K562 (cell line): ENCODE data around the gene SPNS2. TPM values are rescaled to one million over a fixed set of nuclear protein-coding genes. Genes with fewer than 3 reads are reported as not detected.

Experiments
- ATAC-seq: fragments of 200-7000 bp; cut with Tn5 transposase; 3 replicates; pipeline ENCODE4 v1.9.1; 2020; ENCODE audit warnings: moderate library complexity
- BruUV-seq: library from RNA; stranded (reverse); fragments of 400-500 nt; replicated peaks from 2 replicates; lab custom pipeline; 2021; lab: Mats Ljungman, UMichigan
- CTCF ChIA-PET: fragments of 300-600 bp; formaldehyde crosslinking; extraction: SDS; loops from one replicate; lab custom pipeline; 2021; ENCODE audit warnings: low intra/inter-chr PET ratio; lab: Yijun Ruan, JAX
- POLR2A ChIA-PET: fragments of 300-600, 350-650 bp; sonication (Branson Sonifier 250); formaldehyde crosslinking; extraction: SDS; loops from one replicate; lab custom pipeline; 2021; ENCODE audit warnings: antibody characterized with exemption, inconsistent platforms; lab: Yijun Ruan, JAX
- DNase-seq, 4 experiments: peaks; one replicate each; pipeline versions ENCODE4 v3.0.0 to v3.0.0-alpha.2; 2011 to 2018; ENCODE audit warnings: low spot score in 3 of 4, mixed read lengths in 3 of 4; ENCODE audit errors: extremely low read depth in 1 of 4
- FAIRE-seq: peaks from 2 replicates; lab custom pipeline; 2011; peaks lifted over from hg19 to GRCh38; lab: Jason Lieb, UNC
- H2AFZ ChIP-seq: 2 replicates; pipeline ENCODE4 v1.6.0; 2011; ENCODE audit warnings: low read depth, low read length, control low read depth, inconsistent platforms
- H3K27ac ChIP-seq: fragments of 200-600 bp; 3 replicates; pipeline ENCODE4 v1.8.0; 2011; ENCODE audit warnings: low read depth, mild to moderate bottlenecking, control low read depth, inconsistent platforms, low read length, moderate library complexity, mixed read lengths; ENCODE audit errors: extremely low read depth
- H3K27me3 ChIP-seq, 2 experiments: fragments of 300-600 bp in 1 of 2; 2 replicates in 1 of 2; 3 replicates in 1 of 2; pipeline versions ENCODE4 v1.6.0 to v1.8.0; 2011; ENCODE audit warnings: inconsistent platforms in 2 of 2, low read length in 2 of 2, mild to moderate bottlenecking in 1 of 2, mixed read lengths in 1 of 2, moderate library complexity in 1 of 2; ENCODE audit not compliant: control insufficient read depth in 2 of 2, insufficient read depth in 2 of 2
- H3K36me3 ChIP-seq: fragments of 300-600 bp; 3 replicates; pipeline ENCODE4 v1.8.0; 2011; ENCODE audit warnings: mild to moderate bottlenecking, low read length, inconsistent platforms; ENCODE audit not compliant: control insufficient read depth, insufficient read depth
- H3K4me1 ChIP-seq, 2 experiments: fragments of 200-600 bp in 1 of 2; replicated peaks in 1 of 2; 2 replicates in 1 of 2; 3 replicates in 1 of 2; pipeline versions ENCODE4 v1.5.1 to v1.8.0; 2011; ENCODE audit warnings: inconsistent platforms in 2 of 2, low read length in 2 of 2, mild to moderate bottlenecking in 1 of 2, mixed read lengths in 1 of 2, moderate library complexity in 1 of 2; ENCODE audit not compliant: control insufficient read depth in 2 of 2, insufficient read depth in 2 of 2
- H3K4me2 ChIP-seq: 2 replicates; pipeline ENCODE4 v1.6.1; 2011; ENCODE audit warnings: low read length, control low read depth, inconsistent platforms, mixed read lengths; ENCODE audit not compliant: insufficient read depth
- H3K4me3 ChIP-seq: fragments of 200-600 bp; sonication (generic), shearing (Covaris generic); 2 replicates; pipeline ENCODE4 v1.5.1; 2016; ENCODE audit warnings: control low read depth, inconsistent platforms
- H3K79me2 ChIP-seq: fragments of 200-600 bp; 3 replicates; pipeline ENCODE4 v1.8.0; 2011; ENCODE audit warnings: low read length, inconsistent platforms; ENCODE audit not compliant: control insufficient read depth, insufficient read depth
- H3K9ac ChIP-seq, 2 experiments: 2 replicates each; pipeline versions ENCODE4 v1.6.0 to v1.6.1; 2011; ENCODE audit warnings: low read depth in 2 of 2, low read length in 2 of 2, control low read depth in 1 of 2, inconsistent platforms in 1 of 2, mild to moderate bottlenecking in 1 of 2, mixed read lengths in 1 of 2; ENCODE audit not compliant: insufficient read depth in 1 of 2
- H3K9me1 ChIP-seq: one replicate; pipeline ENCODE4 v1.6.0; 2011; ENCODE audit warnings: inconsistent platforms, mild to moderate bottlenecking, low read length, moderate library complexity; ENCODE audit not compliant: control insufficient read depth, insufficient read depth
- H3K9me3 ChIP-seq: replicated peaks from 2 replicates; pipeline ENCODE4 v1.5.1; 2011; ENCODE audit warnings: low read depth, low read length, inconsistent platforms; ENCODE audit not compliant: control insufficient read depth, insufficient read depth
- H4K20me1 ChIP-seq: replicated peaks from 2 replicates; pipeline ENCODE4 v1.6.1; 2011; ENCODE audit warnings: low read length, inconsistent platforms, mixed read lengths; ENCODE audit not compliant: control insufficient read depth, insufficient read depth
- ARHGAP35 ChIP-seq: fragments of 450-650 bp; IDR thresholded peaks from 2 replicates; pipeline ENCODE4 v1.6.1; 2018; ENCODE audit not compliant: partially characterized antibody
- BMI1 ChIP-seq: fragments of 150-350 bp; IDR thresholded peaks from 2 replicates; pipeline ENCODE4 v1.6.1; 2014; ENCODE audit warnings: low read length
- CBX5 ChIP-seq: IDR thresholded peaks from 2 replicates; pipeline ENCODE4 v1.6.1; 2014; ENCODE audit warnings: low read depth, borderline replicate concordance
- FOXA1 ChIP-seq: fragments of 450-650 bp; IDR thresholded peaks from 2 replicates; pipeline ENCODE4 v1.6.1; 2016; ENCODE audit warnings: mild to moderate bottlenecking, borderline replicate concordance
- HMG20A ChIP-seq: fragments of 450-650 bp; formaldehyde crosslinking; conservative IDR thresholded peaks from 2 replicates; pipeline ENCODE4 v1.4.0; 2020; ENCODE audit warnings: mild to moderate bottlenecking, mixed read lengths
- HMGN3 ChIP-seq: IDR thresholded peaks from 2 replicates; pipeline ENCODE4 v1.6.1; 2011; ENCODE audit warnings: borderline replicate concordance, low read depth, mild to moderate bottlenecking, mixed read lengths, low read length; ENCODE audit not compliant: insufficient read length; ENCODE audit errors: extremely low read depth
- MAFG ChIP-seq: fragments of 450-650 bp; conservative IDR thresholded peaks from 2 replicates; pipeline ENCODE4 v1.6.1; 2016; ENCODE audit warnings: missing genetic modification characterization, missing compliant biosample characterization
- MEF2D ChIP-seq: conservative IDR thresholded peaks from 2 replicates; pipeline ENCODE4 v1.6.1; 2016; ENCODE audit warnings: low read depth, missing genetic modification characterization, missing compliant biosample characterization
- MXD1 ChIP-seq: fragments of 250-450 bp; sonication (Bioruptor Pico); IDR thresholded peaks from 2 replicates; pipeline ENCODE4 v1.8.0; 2021; ENCODE audit warnings: borderline replicate concordance, mild to moderate bottlenecking, moderate library complexity; ENCODE audit not compliant: poor library complexity, severe bottlenecking
- SAP30 ChIP-seq: fragments of 200-600 bp; sonication (generic); IDR thresholded peaks from 2 replicates; pipeline ENCODE4 v1.6.1; 2012; ENCODE audit warnings: borderline replicate concordance, low read depth, mild to moderate bottlenecking, moderate library complexity, low read length, control low read depth, inconsistent platforms; ENCODE audit not compliant: insufficient read depth, poor library complexity, severe bottlenecking
- SNAPC5 ChIP-seq: fragments of 250-450 bp; sonication (Bioruptor Pico); IDR thresholded peaks from 2 replicates; pipeline ENCODE4 v1.8.0; 2021; ENCODE audit warnings: moderate library complexity, mild to moderate bottlenecking, inconsistent platforms
- SREBF2 ChIP-seq: sonication (generic); formaldehyde crosslinking; IDR thresholded peaks from 2 replicates; pipeline ENCODE4 v1.4.0; 2020; ENCODE audit warnings: mild to moderate bottlenecking, missing genetic modification reagents
- YBX1 ChIP-seq: fragments of 450-650 bp; IDR thresholded peaks from 2 replicates; pipeline ENCODE4 v1.7.1; 2016; ENCODE audit warnings: mild to moderate bottlenecking
- ZNF586 ChIP-seq: fragments of 450-650 bp; formaldehyde crosslinking; conservative IDR thresholded peaks from 2 replicates; pipeline ENCODE4 v1.4.0; 2020; ENCODE audit warnings: mild to moderate bottlenecking, moderate library complexity
- ZNF639 ChIP-seq, 2 experiments: fragments of 200-800 bp in 1 of 2; sonication (Bioruptor generic) in 1 of 2; sonication (generic) in 1 of 2; formaldehyde crosslinking in 1 of 2; IDR thresholded peaks in 1 of 2; conservative IDR thresholded peaks in 1 of 2; 2 replicates each; pipeline versions ENCODE4 v1.5.0 to v1.6.1; 2016 to 2020; ENCODE audit warnings: missing compliant biosample characterization in 1 of 2, missing genetic modification characterization in 1 of 2, missing genetic modification reagents in 1 of 2
- ZNF77 ChIP-seq: fragments of 250-450 bp; sonication (Bioruptor Pico); IDR thresholded peaks from 2 replicates; pipeline ENCODE4 v1.5.0; 2020
- WGBS: fragments of 100-300 bp; shearing (Covaris generic); methylation state at CpG from one replicate; pipeline ENCODE4 v1.1.6; 2016; ENCODE audit warnings: low coverage, mixed read lengths; ENCODE audit not compliant: insufficient coverage; ENCODE audit errors: missing lambda C conversion rate; 5-methylcytosine and 5-hydroxymethylcytosine counted together
- in situ Hi-C: fragments of 300-500 bp; cut with MboI; formaldehyde crosslinking; loops from 4 replicates; pipeline ENCODE4 v1.15.0; 2018; ENCODE audit warnings: inconsistent platforms, mixed read lengths
- intact Hi-C: fragments of 100-400 bp; cut with micrococcal nuclease; formaldehyde crosslinking; loops from 2 replicates; pipeline ENCODE4 v1.14.2; 2022
- polyA plus RNA-seq, 8 experiments: library from polyadenylated mRNA; depleted of rRNA in 4 of 8; stranded (reverse) in 5 of 8; unstranded in 3 of 8; fragments of >200 nt; fragmentation: Nextera tagmentation in 2 of 8; fragmentation: Illumina TruSeq in 1 of 8; extraction: Ambion mirVana in 2 of 8; extraction: Trizol in 1 of 8; gene quantifications; 2 replicates each; pipeline versions ENCODE4 v1.2.1 to v1.2.3, GENCODE V29; 2011 to 2014; ENCODE audit warnings: inconsistent platforms in 1 of 8, missing spikeins in 1 of 8
- total RNA-seq, 7 experiments: library from RNA; depleted of rRNA in 6 of 7; stranded (reverse); fragments of >200 nt in 6 of 7; fragmentation: Illumina TruSeq in 2 of 7; extraction: Trizol in 2 of 7; gene quantifications; 2 replicates each; pipeline versions ENCODE4 v1.2.1 to v1.2.3, GENCODE V29; 2011 to 2021; ENCODE audit warnings: low replicate concordance in 1 of 7
- TF ChIP-seq, protein P1 (sequence below): fragments of 250-450 bp; sonication (Bioruptor Pico); IDR thresholded peaks from 2 replicates; pipeline ENCODE4 v1.5.0; 2021
- TF ChIP-seq, protein P2 (sequence below): sonication (generic); formaldehyde crosslinking; IDR thresholded peaks from 2 replicates; pipeline ENCODE4 v1.9.0; 2022; ENCODE audit warnings: mild to moderate bottlenecking, missing genetic modification reagents

SPNS2 gene
- total and polyA plus RNA-seq, 9 of the 15 experiments (the other 6 are each of a cell fraction or from before 2014, with no cell fraction given) = 0.06 TPM; not detected in 8

- Histone ChIP-seq H3K36me3 (peaks cover 90% of the 10 kb centered on the region; the same call in 2 of the 3 replicates), H3K4me3 (no peak overlapping the region), H4K20me1 (no peaks in the 10 kb centered on the region), H3K9me1 (no peaks in the 10 kb centered on the region), H3K4me1 (peaks cover 0 to 51% of the 10 kb centered on the region in 2 experiments; a peak in 2 of 5 replicates), H2AFZ (no peak overlapping the region), H3K79me2 (peaks cover 6% of the 10 kb centered on the region; the same call in 1 of the 3 replicates), H3K27me3 (no peaks in the 10 kb centered on the region), H3K27ac (no peak overlapping the region), H3K9ac (no peak overlapping the region), H3K4me2 (no peak overlapping the region), H3K9me3 (no peaks in the 10 kb centered on the region)
- DNase-seq (no peak), ATAC-seq (no peak), FAIRE-seq (no peak)
- WGBS = 91% methylated on average over 16 of the region's 17 CpGs
- CTCF ChIA-PET = no interaction called here
- in situ Hi-C loops (no loop called here), intact Hi-C loops (no loop called here)
- BruUV-seq = no TSS peak
- POLR2A ChIA-PET = interaction anchor here (0.7 kb wide), 1 partner anchor 111 kb away, joined by 3 read pairs; no protein-coding TSS in a partner anchor
- TF ChIP-seq YBX1 = no peak
- TF ChIP-seq CBX5 = no peak
- TF ChIP-seq SREBF2 (CRISPR knock-in tag) = no peak
- no peak for TF ChIP-seq SNAPC5 (CRISPR knock-in tag)
- no peak for TF ChIP-seq MAFG (tag)
- TF ChIP-seq BMI1 = no peak
- TF ChIP-seq FOXA1 = no peak
- TF ChIP-seq MEF2D (tag) = no peak
- TF ChIP-seq, protein P1, sequence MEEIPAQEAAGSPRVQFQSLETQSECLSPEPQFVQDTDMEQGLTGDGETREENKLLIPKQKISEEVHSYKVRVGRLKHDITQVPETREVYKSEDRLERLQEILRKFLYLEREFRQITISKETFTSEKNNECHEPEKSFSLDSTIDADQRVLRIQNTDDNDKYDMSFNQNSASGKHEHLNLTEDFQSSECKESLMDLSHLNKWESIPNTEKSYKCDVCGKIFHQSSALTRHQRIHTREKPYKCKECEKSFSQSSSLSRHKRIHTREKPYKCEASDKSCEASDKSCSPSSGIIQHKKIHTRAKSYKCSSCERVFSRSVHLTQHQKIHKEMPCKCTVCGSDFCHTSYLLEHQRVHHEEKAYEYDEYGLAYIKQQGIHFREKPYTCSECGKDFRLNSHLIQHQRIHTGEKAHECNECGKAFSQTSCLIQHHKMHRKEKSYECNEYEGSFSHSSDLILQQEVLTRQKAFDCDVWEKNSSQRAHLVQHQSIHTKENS (CRISPR knock-in tag) = no peak
- TF ChIP-seq HMG20A (CRISPR knock-in tag) = no peak
- TF ChIP-seq ZNF639 (CRISPR knock-in tag; conservative IDR thresholded peaks at IDR 0.05 in 1 of 2, IDR thresholded peaks at IDR 0.05 in 1 of 2) = no peak
- TF ChIP-seq, protein P2, sequence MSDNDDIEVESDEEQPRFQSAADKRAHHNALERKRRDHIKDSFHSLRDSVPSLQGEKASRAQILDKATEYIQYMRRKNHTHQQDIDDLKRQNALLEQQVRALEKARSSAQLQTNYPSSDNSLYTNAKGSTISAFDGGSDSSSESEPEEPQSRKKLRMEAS = no peak
- TF ChIP-seq MXD1 (CRISPR knock-in tag) = no peak
- TF ChIP-seq SAP30 = no peak
- no peak for TF ChIP-seq ARHGAP35
- no peak for TF ChIP-seq ZNF77 (CRISPR knock-in tag)
- no peak for TF ChIP-seq ZNF586 (CRISPR knock-in tag)
- no peak for TF ChIP-seq HMGN3
Measured at GRCh38 chr17:4547118-4547906, 48.6 kb downstream of the SPNS2 start.
